ENCODE measurements around the gene PIGM. TPM values are rescaled to one million over a fixed set of nuclear protein-coding genes. Genes with fewer than 3 reads are reported as not detected.

Gene PIGM
- polyA plus RNA-seq, 1 donor = 5.0 TPM

- no peak for DNase-seq
Observed at GRCh38 chr1:160021376-160022074, 10.3 kb downstream of the PIGM start.

- DNase-seq = no peak
Observed at GRCh38 chr1:160020196-160020595, 11.6 kb downstream of the PIGM start.

GRCh38 chr1:160018900-160019299 is 12.9 kb downstream of the PIGM start:
- no peak for DNase-seq

- no peak for DNase-seq
Observed at GRCh38 chr1:160018347-160018746, 13.4 kb downstream of the PIGM start.

GRCh38 chr1:160017592-160017991 is 14.2 kb downstream of the PIGM start:
- no peak for DNase-seq

GRCh38 chr1:160011781-160012180 is 20.0 kb downstream of the PIGM start:
- DNase-seq = no peak

GRCh38 chr1:160009801-160010200 is 22.0 kb downstream of the PIGM start:
- DNase-seq = no peak

GRCh38 chr1:160009081-160009480 is 22.7 kb downstream of the PIGM start:
- no peak for DNase-seq

- DNase-seq = no peak
Observed at GRCh38 chr1:160007577-160008200, 24.1 kb downstream of the PIGM start.

GRCh38 chr1:160006312-160006940 is 25.4 kb downstream of the PIGM start:
- DNase-seq = peak; percentile 34

- DNase-seq = no peak
Observed at GRCh38 chr1:160005070-160005469, 26.7 kb downstream of the PIGM start.

- DNase-seq = no peak
Observed at GRCh38 chr1:160004425-160004824, 27.4 kb downstream of the PIGM start.

- DNase-seq = no peak
Observed at GRCh38 chr1:160004001-160004400, 27.8 kb downstream of the PIGM start.

- DNase-seq = no peak
Observed at GRCh38 chr1:160001440-160001839, 30.4 kb downstream of the PIGM start.

- no peak for DNase-seq
Observed at GRCh38 chr1:159999204-159999603, 32.6 kb downstream of the PIGM start.

GRCh38 chr1:159996653-159997052 is 35.1 kb downstream of the PIGM start:
- DNase-seq = no peak

GRCh38 chr1:159994896-159995295 is 36.9 kb downstream of the PIGM start:
- DNase-seq = no peak

- DNase-seq = no peak
Observed at GRCh38 chr1:159993911-159994310, 37.9 kb downstream of the PIGM start.

GRCh38 chr1:159992161-159992560 is 39.6 kb downstream of the PIGM start:
- DNase-seq = no peak

- no peak for DNase-seq
Observed at GRCh38 chr1:159991513-159991912, 40.3 kb downstream of the PIGM start.

- DNase-seq = no peak
Observed at GRCh38 chr1:159990005-159990404, 41.8 kb downstream of the PIGM start.

GRCh38 chr1:159989581-159989980 is 42.2 kb downstream of the PIGM start:
- DNase-seq = no peak

GRCh38 chr1:159988006-159988405 is 43.8 kb downstream of the PIGM start:
- no peak for DNase-seq

GRCh38 chr1:159987186-159987585 is 44.6 kb downstream of the PIGM start:
- DNase-seq = no peak

Data from hindlimb muscle (tissue), 1 donor.